Measurements from ENCODE around the gene APAF1.
"Not testable (repeated sequence)": the region's sequence is repeated elsewhere in the genome, so short reads cannot be mapped to it uniquely, and the experiment has no call there.

APAF1 gene, protein sequence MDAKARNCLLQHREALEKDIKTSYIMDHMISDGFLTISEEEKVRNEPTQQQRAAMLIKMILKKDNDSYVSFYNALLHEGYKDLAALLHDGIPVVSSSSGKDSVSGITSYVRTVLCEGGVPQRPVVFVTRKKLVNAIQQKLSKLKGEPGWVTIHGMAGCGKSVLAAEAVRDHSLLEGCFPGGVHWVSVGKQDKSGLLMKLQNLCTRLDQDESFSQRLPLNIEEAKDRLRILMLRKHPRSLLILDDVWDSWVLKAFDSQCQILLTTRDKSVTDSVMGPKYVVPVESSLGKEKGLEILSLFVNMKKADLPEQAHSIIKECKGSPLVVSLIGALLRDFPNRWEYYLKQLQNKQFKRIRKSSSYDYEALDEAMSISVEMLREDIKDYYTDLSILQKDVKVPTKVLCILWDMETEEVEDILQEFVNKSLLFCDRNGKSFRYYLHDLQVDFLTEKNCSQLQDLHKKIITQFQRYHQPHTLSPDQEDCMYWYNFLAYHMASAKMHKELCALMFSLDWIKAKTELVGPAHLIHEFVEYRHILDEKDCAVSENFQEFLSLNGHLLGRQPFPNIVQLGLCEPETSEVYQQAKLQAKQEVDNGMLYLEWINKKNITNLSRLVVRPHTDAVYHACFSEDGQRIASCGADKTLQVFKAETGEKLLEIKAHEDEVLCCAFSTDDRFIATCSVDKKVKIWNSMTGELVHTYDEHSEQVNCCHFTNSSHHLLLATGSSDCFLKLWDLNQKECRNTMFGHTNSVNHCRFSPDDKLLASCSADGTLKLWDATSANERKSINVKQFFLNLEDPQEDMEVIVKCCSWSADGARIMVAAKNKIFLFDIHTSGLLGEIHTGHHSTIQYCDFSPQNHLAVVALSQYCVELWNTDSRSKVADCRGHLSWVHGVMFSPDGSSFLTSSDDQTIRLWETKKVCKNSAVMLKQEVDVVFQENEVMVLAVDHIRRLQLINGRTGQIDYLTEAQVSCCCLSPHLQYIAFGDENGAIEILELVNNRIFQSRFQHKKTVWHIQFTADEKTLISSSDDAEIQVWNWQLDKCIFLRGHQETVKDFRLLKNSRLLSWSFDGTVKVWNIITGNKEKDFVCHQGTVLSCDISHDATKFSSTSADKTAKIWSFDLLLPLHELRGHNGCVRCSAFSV (N-terminal part only)

DNA sequence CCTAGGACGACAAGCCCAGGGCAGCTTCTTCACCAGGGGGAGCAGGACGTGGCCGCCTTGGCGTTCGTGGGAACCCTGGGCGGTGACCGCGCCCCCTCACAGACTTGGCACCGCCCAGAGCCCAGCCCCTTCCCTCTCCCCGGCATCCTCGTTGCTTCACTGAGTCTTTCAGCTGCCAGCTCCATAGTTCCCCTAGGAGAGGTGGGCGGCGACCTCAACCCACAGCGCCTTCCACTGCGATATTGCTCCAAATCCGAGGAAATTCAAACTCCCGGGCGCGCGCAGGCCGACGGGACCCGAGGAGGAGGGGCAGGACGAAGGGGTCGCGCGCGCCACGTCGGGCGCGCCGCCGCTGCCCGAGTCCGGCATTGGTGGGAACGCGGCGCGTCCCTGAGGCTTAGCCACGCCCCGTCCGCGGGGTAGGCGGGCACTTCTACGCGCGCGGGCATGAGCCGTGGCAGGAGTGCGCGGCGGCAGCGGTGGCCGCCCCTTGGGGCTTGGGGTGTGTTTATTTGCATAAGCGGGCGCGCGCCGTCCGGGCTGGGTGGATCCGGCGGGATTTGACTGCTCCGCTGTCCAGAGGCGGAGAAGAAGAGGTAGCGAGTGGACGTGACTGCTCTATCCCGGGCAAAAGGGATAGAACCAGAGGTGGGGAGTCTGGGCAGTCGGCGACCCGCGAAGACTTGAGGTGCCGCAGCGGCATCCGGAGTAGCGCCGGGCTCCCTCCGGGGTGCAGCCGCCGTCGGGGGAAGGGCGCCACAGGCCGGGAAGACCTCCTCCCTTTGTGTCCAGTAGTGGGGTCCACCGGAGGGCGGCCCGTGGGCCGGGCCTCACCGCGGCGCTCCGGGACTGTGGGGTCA, at the start of gene APAF1, which contains the start of gene IKBIP:
APAF1 (plus strand) TSS at position 579 of the 860 bp plus-strand sequence. CDS start 3,070 bp downstream, outside the sequence.
IKBIP (minus strand) TSS at position 77 of the 860 bp plus-strand sequence. CDS start 87 bp downstream, outside the sequence.
- DNase-seq, result peak; percentile 95

DNA sequence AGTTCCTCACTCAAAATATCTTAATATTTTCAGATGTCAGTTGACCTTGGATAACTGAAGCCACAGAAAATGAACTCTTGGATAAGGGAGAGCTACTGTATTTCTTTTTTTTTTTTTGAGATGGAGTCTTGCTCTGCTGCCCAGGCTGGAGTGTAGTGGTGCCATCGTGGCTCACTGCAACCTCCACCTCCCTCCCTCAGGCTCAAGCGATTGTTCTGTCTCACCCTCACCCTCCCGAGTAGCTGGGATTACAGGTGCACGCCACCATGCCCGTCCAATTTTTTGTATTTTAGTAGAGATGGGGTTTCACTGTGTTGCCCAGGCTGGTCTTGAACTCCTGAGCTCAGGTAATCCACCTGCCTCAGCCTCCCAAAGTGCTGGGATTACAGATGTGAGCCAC, 47.8 kb upstream of the APAF1 start:
- DNase-seq, result not testable (repeated sequence)

DNA sequence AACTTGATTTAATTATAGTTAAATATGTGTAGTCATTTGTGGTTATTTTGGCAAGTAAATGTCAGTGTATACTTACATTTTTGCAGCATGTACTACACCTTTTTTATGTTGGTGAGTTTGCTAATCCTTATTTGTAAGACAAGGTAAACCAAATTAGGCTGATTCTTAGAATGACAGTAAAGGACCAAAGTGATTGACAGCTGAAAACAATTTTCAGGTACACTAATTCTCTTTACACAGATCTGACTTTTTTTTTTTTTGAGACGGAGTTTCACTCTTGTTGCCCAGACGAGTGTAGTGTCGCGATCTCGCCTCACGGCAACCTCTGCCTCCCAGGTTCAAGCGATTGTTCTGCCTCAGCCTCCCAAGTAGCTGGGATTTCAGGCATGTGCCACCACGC, 43.2 kb upstream of the APAF1 start:
- no peak for DNase-seq

DNA sequence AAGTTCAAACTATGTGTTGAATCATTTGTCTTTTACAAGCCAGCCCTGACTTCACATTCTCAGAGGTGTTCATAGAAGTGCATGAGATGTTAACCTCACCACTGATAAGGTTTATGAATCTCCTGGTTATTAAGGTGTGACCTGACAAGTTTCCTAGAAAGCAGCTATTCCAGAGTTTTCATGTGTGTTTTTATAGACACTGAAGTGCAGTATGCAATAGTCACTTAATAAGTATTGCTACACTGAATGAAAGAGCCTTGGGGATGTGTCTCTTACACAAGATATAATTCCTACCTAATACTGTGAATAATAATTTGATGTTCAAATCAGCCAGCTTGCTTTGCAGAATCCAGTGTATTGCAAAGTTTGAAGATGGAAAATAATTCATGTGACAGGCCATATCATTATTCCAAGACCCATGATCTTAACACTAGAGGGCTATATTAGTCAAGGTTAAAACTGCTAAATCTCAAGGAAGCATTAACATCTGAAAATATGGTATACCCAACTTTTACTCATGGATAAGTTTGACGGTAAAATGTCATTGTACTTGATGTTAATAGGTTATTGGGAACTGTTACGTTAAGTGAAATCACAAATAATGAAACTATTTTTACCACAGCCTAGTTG, 38.6 kb upstream of the APAF1 start:
- no peak for DNase-seq

DNA sequence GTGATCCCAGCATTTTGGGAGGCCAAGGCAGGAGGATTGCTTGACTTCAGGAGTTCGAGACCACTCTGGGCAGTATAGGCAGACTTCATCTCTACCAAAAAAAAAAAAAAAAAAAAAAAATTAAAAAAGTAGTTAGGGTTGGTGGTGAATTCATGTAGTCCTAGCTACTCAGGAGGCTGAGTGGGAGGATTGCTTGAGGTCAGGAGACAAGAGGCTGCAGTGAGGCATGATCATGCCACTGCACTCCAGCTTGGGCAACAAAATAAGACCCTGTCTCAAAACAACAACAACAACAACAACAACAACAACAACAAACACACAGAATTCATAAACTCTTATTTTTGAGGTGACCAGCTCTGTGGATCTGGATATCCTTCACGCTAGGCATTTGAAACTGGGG, 34.5 kb upstream of the APAF1 start:
- no peak for DNase-seq

DNA sequence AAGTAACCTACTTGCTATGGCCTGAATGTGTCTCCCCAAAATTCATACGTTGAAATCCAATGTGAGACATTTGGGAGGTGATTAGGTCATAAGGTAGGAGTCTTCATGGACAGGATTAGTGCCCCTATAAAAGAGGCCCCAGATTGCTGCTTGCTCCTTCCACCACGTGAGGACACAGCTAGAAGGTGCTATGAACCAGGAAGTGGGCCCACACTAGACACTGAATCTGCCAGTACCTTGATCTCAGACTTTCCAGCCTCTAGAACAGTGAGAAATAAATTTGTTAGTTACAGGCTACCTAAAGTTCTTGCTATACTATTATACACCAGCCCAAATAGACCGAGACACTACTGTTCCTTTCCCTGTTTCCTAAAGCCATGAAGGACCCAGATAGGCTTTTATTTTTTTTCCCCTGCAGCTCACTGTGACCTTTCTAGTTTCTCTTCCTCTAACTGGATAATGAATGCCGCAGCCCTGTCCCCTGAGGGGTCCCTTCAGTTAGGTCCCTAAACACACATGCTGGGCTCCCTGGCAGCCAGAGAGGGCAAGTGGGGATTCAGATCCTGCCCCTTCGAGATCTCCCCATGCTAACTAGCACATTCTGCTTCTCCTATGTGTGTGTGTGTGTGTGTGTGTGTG, 32.3 kb upstream of the APAF1 start:
- DNase-seq, result no peak

DNA sequence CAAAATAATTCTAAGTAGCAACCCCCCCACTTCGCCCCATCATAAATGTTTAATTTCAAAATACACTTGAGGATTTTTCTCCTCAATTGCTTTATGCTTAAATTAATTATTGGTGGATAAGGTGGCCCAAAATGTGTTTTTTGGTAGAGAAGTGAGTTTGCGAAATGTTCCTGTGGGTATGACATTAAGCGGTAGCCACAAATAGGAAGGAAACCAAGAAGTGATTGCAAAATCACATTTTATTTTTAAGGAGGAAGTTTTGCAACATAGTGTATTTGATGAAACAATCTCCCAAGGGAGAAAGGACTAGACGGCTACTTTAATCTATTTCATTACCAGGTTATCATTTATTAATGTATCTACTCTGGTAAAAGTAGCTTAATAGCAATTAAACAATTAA, 26.1 kb upstream of the APAF1 start:
- no peak for DNase-seq

DNA sequence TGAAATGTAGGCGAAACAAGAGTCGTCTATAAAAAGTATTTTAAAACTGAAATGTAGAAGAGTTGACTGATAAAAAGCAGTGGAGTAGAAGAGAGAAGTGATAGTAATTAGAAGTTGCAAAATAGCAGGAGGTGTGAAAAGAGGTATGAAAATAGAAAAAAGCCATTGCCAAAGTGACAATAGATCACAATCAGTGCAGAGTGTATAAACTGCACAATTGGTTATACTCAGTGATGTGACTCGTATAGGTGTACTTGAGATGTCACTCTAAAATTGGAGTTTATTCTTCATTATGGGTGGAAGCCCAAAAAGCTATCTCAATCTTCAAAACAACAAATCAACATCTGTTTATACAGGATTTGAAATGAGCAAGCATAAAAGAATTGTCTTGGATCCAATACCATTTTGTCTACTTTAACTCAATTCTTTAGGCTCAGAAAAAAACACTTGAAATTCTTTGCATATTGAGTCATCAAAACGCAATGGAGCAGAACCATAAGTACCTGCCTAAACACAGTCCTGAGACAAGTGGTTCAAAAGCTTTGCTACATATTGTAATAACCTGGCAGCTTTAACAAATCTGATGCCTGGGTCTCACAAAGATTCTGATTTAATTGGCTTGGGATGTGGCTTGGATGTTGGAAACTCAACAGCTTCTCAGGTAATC, 9.3 kb upstream of the APAF1 start:
- DNase-seq, result no peak

DNA sequence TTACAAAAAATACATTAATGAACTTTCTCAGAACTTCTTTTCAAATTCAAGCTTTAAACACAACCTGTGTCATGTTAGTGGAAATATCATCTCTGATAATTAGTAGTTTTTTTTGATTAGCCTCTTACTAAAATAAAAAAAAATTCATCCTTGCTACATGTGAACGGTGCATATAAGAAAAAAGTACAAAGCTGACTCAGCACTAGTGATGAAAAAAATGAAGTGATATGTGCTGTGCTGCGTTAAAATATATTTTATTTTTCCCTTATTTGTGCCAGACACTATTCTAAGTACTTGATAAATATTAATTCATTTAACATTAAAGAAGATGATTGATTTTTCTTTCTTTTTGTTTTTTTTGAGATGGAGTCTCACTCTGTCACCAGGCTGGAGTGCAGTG, 8.0 kb upstream of the APAF1 start:
- DNase-seq, result no peak

DNA sequence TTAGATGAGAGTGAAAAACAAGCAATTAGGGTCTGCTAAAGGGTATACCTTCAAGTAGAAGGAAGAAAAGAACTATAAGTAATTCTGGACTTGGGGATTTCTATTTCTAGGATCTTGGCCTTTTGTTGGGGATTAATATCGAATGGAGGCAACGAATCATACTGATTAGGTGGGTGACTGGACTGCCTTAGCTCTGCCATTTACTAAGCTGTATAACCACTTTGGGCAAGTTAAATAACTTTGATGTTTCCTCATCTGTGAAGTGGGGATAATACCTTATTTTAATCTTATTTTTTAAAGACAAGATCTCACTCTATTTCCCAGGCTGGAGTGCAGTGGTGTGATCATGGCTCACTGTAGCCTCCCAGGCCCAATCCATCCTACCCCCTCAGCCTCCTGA, 7.1 kb upstream of the APAF1 start:
- DNase-seq, result no peak

DNA sequence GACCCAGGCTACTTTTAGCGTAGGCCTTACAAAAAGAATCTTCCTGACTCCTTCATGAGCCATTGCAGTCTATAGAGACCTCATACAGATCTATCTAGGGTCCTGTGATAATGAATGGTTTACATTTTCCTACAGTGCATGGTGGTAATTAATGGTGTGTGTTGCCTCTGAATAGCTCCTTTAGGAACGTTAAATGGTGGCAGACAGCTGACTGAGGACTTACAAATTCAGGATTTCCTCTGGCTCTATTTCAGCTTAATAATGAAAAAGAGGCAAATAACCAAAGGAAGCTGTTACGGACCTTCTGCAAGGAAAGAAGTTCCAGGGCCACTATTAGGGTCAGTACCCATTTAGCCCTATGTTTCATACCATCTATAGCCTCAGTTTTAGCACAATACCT, 5.6 kb upstream of the APAF1 start:
- DNase-seq, result no peak

DNA sequence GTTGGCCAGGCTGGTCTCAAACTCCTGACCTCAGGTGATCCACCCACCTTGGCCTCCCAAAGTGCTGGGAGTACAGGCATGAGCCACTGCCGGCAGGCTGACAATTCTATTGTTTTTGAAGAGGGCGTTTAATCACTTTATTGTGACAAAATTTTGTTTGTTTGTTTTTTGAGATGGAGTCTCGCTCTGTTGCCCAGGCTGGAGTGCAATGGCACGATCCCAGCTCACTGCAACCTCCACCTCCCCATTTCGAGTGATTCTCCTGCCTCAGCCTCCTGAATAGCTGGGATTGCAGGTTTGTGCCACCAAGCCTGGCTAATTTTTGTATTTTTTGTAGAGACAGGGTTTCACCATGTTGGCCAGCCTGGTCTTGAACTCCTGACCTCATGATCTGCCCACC, 2.3 kb upstream of the APAF1 start:
- not testable (repeated sequence) for DNase-seq

DNA sequence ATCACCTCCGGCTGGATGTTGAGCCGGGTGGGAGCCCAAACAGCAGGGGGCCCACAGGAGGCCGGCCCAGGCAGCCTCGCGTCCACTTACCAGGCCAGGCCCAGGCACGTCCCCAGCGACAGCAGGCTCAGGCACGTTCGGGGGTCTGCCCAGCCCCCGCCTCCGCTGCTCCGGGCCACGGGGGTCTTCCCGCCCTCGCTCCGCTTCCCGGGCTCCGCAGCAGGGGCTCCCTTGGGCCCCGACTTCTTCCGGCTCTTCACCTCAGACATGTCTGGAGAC, 718 bp upstream of the APAF1 start:
- no peak for DNase-seq

DNA sequence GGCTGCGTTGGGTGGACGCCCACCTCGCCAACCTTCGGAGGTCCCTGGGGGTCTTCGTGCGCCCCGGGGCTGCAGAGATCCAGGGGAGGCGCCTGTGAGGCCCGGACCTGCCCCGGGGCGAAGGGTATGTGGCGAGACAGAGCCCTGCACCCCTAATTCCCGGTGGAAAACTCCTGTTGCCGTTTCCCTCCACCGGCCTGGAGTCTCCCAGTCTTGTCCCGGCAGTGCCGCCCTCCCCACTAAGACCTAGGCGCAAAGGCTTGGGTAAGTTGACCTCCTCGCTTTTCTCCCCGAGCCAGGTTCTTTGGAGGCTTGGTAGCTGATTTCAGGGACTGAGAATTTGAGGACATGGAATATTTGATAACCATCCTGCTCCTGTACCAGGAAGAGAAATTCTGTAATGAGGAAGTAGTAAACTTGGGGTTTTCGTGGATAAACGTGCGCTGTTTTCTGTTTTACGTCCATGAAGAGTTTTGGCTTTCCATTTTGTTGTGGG, 530 bp downstream of the APAF1 start:
- DNase-seq, result no peak

DNA sequence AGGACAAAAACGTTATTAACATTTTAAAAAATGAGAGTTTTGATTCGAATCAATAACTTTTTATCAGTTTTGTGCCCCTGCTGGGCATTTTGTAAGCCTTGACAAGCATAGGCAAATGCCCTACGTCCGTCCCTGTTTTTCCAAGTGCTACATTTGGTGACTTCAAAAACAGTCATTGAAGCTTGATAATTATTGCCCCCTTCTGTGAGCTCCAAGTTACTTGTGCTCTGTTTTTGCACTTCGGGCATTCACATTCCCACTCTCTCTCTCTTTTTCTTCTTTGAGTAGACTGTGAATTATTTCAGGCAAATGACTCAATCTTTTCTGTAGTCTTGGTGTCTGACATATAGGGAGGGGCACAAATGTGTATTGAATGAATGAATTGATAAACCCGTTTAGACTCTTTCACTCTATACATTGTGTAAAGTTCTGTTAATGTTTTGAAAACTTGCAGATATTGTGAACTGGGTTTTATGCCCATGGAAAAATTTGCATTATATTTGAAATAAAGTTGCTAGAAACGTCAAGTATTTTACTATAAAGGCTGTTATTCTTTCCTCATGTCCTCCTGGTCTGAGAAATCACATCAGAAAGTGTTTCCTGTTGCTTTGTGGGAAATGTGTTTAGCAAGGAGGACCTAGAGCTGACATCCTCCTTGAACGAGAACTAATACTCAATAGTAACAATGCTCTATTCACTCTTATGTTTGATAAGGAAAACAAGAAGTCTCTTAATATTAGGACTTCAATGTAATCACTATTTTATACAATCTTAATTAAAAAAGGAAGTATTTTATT, 1.4 kb downstream of the APAF1 start:
- DNase-seq, result no peak

DNA sequence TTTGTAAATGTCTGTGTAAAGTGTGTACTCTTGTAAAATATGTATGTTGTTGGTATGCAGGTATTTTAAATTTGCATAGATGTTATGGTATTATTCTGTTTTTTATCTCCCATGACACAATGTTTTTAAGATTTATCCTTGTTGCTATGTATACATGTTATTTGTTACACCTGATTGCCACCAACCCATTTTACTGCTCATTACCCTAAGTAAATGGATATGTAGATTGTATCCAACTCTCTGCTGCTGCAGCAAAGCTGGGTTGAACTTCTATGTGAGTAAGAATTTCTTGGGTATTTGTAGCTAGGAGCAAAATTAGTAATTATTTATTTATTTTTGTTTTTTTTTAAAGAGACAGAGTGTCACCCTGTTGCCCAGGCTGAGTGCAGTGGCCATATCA, 6.2 kb downstream of the APAF1 start:
- DNase-seq, result no peak

DNA sequence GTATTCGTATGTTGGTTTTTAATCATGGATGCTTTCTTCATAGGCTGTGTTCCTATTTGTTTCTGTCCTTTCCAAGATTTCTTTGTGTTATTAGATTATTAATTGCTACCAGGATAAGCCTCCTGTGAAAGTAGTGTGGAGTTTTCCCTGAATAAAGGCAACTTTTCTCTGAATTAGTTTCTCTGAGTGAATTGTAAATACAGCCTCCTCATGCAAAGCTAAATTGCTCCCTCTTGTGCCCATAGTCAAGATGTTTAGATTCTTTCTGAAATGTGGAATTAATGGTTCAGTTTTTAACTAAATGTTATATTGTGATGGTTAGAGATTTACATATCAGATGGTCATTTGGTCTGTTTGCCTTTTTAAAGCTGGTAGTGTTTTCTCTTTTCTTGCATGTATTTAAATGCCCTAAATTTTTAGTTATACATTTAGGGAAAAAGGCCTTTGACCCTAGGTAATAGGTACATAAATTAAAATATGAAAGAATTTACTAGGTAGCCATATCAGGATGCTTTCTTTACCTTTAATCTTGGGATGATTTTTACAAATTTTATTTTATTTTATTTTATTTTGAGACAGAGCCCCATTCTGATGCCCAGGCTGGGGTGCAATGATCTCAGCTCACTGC, 8.9 kb downstream of the APAF1 start:
- peak; percentile 16 for DNase-seq

DNA sequence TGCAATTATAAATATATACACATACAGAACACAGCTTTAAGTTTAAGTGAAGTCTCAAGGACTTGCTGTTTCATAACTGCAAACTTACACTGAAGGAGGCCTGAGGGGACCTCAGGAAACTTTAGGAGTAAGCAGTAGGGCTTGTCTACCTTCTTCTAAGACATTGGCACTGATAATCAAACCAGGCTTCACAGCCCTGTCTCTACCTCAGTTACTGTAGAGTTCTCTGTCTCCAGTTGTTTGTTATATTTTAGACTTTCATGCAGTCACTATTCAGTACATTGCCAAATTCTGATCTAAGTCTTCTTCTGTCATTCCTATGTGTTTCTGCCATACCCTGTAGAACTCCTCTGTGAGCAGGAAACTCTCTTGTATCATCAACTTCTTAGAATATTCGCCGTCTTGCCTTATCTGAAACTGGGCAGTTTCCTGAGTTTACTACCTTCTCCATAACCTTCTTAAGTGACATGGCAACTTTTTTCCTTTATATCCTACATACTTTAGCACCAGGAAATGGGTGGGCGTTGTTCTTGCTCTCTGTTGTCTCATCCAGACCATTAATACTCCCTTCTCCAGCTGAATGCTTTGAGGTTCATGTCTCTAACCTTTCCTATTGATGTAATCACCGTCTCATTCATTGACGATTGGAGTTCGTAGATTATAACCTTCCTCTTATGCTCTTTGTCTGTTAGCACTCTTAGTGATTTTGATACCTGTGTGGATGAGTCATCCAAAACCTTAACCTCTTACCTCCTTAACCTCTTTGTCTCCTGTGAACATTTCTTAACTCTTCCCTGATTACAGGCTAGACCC, 11.4 kb downstream of the APAF1 start:
- DNase-seq, result no peak

DNA sequence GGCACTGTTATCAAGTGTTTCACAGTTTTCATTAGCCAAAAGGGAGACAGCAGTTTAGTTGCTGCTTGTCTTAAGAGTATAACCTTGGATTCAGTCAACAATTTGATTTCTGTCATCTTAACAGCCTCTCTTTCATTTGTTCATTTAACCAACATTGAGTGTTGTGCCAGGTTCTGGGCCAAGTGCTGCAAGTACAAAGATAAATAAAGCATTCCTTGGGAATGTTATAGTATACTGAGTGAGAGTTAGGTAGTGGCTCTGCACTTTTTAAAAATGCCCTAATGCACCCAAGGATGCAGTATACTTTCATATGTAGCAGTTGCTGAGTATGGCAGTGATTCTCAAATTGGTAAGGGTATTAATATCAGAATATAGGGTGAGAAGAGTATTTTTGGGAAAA, 15.4 kb downstream of the APAF1 start:
- no peak for DNase-seq

All from GDM1 (cell line).